HAP-1 (cell line): Measurements from ENCODE around the gene RNF182.

Experiments used
- DNase-seq, 2 experiments: peaks; one replicate each; pipeline ENCODE4 v3.0.0-alpha.2; 2016 to 2020; ENCODE audit warnings: low spot score in 2 of 2
- H3K27me3 ChIP-seq: fragments of 250-450 bp; sonication (Bioruptor Pico); 2 replicates; pipeline ENCODE4 v1.5.1; 2020; ENCODE audit warnings: low read depth, mild to moderate bottlenecking, moderate library complexity
- H3K36me3 ChIP-seq: fragments of 250-450 bp; sonication (Bioruptor Pico); replicated peaks from 2 replicates; pipeline ENCODE4 v1.5.1; 2020; ENCODE audit warnings: mild to moderate bottlenecking
- H3K4me1 ChIP-seq: fragments of 250-450 bp; sonication (Bioruptor Pico); 2 replicates; pipeline ENCODE4 v1.5.1; 2020; ENCODE audit warnings: mild to moderate bottlenecking
- H3K4me3 ChIP-seq: fragments of 250-450 bp; sonication (Bioruptor Pico); 2 replicates; pipeline ENCODE4 v1.5.1; 2020; ENCODE audit warnings: mild to moderate bottlenecking, moderate library complexity
- H3K9me3 ChIP-seq: fragments of 250-450 bp; sonication (Bioruptor Pico); 2 replicates; pipeline ENCODE4 v1.5.1; 2020; ENCODE audit warnings: mild to moderate bottlenecking, moderate library complexity
- in situ Hi-C: fragments of 300-500 bp; cut with MboI; formaldehyde crosslinking; loops from 3 replicates; pipeline ENCODE4 v1.14.3; 2020; ENCODE audit warnings: low sequenced_read_pairs, inconsistent platforms, mixed read lengths

The RNF182 gene

DNA sequence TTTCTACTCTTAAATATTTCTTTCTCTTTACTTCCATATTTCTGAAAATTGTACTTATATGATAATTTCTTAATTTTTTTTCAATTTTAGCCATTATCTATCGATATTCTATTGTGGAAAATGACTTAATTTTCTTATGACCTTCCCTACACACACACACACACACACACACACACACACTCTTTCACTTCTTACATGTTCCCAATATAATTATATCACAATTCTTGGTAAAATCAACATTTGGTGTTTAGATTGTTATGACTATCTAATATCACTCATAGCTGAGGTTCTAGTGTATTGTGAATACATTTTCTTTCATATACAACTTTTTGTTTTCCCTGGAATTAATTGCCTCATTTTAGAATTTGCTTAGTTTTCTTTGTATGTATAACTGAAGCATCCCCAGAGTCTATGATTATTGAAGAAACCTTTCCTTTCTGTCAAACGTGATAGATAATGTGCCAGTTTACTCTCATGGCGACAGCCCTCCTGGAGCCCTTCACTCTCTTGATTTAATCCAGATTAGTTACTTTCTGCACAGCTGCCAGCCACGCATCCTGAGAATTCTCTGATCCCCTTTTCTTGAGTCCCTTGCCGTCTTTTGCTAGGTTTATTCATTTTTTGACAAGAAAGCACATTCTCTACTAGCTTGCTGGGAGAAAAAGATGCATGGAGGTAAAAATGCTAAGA is 63.4 kb downstream of the RNF182 start:
- no peak overlapping the region for H3K4me3 ChIP-seq
- peaks cover 5% of the 10 kb centered on the region; the same call in 1 of the 2 replicates for H3K4me1 ChIP-seq
- no peaks in the 10 kb centered on the region for H3K9me3 ChIP-seq
- in situ Hi-C loops: no loop called here
- DNase-seq: no peak
- H3K36me3 ChIP-seq: no peaks in the 10 kb centered on the region
- no peaks in the 10 kb centered on the region for H3K27me3 ChIP-seq

DNA sequence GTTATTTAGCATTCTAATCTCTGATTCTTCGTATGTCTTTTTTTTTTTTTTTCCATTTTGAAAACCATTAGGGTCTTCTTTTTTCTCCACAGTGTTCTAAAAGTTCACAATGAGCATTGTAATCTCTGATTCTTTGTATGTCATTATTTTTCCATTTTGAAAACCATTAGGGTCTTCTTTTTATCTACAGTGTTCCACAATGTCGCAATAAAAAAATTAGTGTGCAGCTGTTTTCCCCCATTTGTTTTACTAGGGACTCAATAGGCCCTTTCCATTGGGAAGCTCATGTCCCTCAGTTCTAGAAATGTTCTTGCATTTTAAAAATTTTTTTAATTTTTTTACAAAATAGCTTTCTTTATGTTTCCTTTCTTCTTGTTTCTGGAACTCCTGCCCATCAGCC is 64.2 kb downstream of the RNF182 start:
- no peaks in the 10 kb centered on the region for H3K27me3 ChIP-seq
- H3K9me3 ChIP-seq: no peaks in the 10 kb centered on the region
- DNase-seq: no peak
- H3K4me1 ChIP-seq: peaks cover 5% of the 10 kb centered on the region; the same call in 1 of the 2 replicates
- no peak overlapping the region for H3K4me3 ChIP-seq
- in situ Hi-C loops: no loop called here
- H3K36me3 ChIP-seq: no peaks in the 10 kb centered on the region

DNA sequence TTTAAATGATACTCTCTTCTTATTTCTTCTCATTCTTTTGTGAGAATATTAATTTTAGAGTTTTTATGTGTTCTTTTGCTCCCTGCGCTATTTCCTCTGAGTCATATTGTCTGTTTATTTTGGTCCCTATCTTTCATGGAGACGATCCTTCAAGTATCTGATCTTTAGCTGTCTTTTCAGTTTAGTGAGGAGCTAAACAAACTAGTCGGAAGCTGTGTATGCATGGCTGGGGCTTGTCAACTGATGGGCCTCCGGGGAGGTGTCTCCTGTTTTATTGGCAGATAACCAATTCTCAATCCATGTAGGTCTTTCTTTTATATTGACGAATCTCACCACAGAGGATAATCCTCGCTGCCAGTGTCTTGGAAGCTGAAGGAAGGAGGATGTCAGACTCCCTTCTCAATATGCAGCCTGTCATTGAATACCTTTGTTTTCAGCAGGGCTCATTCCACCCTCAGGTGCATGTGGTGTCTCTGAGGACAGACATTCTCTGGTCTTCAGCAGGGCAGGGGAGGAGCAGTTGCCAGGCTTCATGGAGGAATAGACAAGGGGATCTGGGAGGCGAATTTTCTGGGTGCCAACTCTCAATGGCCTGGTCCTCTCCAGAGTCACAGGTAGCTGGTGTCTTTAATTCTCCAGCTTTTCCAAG is 64.9 kb downstream of the RNF182 start:
- in situ Hi-C loops: no loop called here

DNA sequence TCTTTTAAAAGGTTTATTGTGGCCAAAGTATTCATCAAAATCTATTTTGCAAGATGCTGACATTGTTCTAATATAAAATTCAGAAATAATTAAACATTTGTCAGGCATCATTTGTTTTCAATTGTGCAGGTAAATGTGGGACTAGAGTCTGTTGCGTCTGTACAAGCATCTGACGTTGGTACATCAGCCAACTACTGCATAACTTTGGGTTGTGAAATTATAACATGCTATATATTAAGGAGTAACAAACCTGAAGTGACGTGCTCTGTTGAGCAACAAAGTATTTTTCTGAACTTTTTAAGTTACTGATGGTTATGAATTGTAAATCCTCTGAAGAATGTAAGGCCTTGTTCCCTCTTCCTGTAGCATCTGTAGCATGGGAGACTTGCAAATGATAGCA is 66.0 kb downstream of the RNF182 start:
- Histone ChIP-seq H3K36me3 (no peaks in the 10 kb centered on the region), H3K4me1 (no peaks in the 10 kb centered on the region), H3K9me3 (no peaks in the 10 kb centered on the region), H3K27me3 (no peaks in the 10 kb centered on the region), H3K4me3 (no peak overlapping the region)
- in situ Hi-C loops: no loop called here
- DNase-seq: no peak

More for the DNA sequence above, 64.9 kb downstream of the RNF182 start:
- no peaks in the 10 kb centered on the region; the same call in 1 of the 2 replicates for H3K4me1 ChIP-seq
- no peaks in the 10 kb centered on the region for H3K9me3 ChIP-seq
- DNase-seq: no peak
- H3K36me3 ChIP-seq: no peaks in the 10 kb centered on the region
- no peaks in the 10 kb centered on the region for H3K27me3 ChIP-seq
- no peak overlapping the region for H3K4me3 ChIP-seq

DNA sequence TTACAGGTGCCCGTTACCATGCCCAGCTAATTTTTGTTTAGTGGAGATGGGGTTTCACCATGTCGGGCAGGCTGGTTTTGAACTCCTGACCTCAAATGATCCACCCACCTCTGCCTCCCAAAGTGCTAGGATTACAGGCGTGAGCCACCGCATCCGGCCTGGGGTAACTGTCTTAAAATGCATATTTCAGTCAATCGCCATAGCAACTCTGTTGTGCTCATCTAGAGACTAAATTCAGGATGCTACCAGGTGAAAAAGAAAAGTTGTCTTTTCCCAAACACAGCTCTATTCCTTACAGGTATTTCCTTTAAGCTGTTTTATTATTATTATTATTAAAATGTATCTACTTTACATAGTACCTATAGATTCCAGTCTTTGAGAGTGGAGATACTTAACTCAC is 66.6 kb downstream of the RNF182 start:
- in situ Hi-C loops: no loop called here
- no peaks in the 10 kb centered on the region for H3K27me3 ChIP-seq

DNA sequence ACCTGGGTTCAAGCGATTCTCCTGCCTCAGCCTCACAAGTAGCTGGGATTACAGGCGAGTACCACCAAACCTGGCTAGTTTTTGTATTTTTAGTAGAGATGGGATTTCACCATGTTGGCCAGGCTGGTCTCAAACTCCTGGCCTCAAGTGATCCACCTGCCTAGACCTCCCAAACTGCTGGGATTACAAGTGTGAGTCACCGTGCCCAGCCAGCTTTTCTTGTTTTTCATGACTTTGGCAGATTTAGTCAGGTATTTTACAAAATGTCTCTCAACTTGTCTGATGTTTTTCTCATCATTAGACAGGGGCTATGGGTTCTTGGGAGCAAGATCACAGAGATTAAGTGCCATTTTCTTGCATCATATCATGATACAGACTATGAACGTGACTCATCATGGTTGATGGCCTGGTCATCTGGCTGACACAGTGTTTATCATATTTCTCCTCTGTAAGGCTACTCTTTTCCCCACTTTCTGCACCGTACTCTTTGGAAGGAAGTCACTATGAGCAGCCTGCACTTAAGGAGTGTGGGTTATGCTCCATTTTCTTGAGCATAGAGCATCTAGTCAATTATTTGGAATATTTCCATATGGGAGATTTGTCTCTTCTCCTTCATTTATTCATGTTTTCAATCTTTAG is 67.8 kb downstream of the RNF182 start:
- H3K4me1 ChIP-seq: no peaks in the 10 kb centered on the region
- in situ Hi-C loops: no loop called here
- DNase-seq: no peak
- no peak overlapping the region for H3K4me3 ChIP-seq
- no peaks in the 10 kb centered on the region for H3K27me3 ChIP-seq
- no peaks in the 10 kb centered on the region for H3K36me3 ChIP-seq
- no peaks in the 10 kb centered on the region for H3K9me3 ChIP-seq

More for the DNA sequence above, 66.6 kb downstream of the RNF182 start:
- Histone ChIP-seq H3K4me3 (no peak overlapping the region), H3K4me1 (no peaks in the 10 kb centered on the region), H3K9me3 (no peaks in the 10 kb centered on the region), H3K36me3 (no peaks in the 10 kb centered on the region)
- DNase-seq: no peak

DNA sequence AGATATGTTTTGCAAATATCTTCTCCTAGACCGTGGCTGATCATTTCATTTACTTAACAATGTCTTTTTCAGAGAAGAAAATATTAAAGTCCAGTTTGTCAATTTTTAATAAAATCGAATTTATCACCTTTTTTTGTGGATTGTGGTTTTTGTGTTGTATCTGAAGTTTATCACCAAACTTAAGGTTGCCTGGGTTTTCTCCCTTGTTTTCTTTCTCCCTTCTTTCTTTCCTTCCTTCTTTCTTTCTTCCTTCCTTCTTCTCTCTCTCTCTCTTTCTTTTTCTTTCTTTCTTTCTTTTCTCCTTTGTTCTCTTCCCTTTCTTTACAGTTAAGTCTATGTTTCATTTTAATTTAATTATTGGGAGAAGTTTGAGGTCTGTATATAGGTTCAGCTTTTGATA is 68.7 kb downstream of the RNF182 start:
- H3K36me3 ChIP-seq: no peaks in the 10 kb centered on the region
- no peaks in the 10 kb centered on the region for H3K4me1 ChIP-seq
- H3K27me3 ChIP-seq: no peaks in the 10 kb centered on the region
- H3K4me3 ChIP-seq: no peak overlapping the region
- no peak for DNase-seq
- H3K9me3 ChIP-seq: no peaks in the 10 kb centered on the region
- in situ Hi-C loops: no loop called here

DNA sequence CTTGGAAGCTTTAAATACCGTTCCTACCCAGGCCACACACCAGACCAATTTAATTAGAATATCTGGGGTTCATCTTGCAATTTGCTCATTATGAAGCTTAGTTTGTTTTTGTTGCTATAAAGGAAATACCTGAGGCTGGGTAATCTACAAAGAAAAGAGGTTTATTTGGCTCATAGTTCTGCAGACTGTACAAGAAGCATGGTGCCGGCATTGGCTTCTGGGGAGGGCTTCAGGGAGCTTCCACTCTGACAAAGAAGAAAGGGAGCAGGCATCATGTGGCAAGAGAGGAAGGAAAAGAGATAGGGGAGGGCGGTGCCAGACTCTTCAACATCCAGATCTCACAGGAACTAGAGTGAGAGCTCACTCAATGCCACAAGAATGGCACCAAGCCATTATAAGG is 73.6 kb downstream of the RNF182 start:
- H3K4me1 ChIP-seq: no peaks in the 10 kb centered on the region
- H3K27me3 ChIP-seq: no peaks in the 10 kb centered on the region
- no peaks in the 10 kb centered on the region for H3K9me3 ChIP-seq
- no peak overlapping the region for H3K4me3 ChIP-seq
- DNase-seq: no peak
- in situ Hi-C loops: no loop called here
- no peaks in the 10 kb centered on the region for H3K36me3 ChIP-seq

DNA sequence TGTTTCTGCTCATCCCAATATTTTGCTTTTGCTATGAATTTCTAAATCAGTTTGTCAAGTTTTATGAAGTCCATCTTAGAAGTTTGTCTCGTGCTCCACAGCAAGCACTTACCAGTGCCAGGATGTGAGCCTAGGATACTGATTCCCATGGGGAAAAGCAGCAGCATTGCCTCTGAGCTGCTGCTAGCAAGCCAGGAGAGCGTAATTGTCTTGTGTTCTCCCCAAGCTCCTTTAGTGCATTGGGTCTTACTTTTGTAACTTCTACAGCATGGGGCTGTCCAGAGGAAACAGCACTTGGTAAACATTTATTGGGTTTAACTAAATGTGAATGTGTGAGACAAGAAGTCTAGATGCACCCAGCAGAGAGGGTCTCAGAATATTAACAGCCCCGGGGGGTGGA is 76.1 kb downstream of the RNF182 start:
- H3K27me3 ChIP-seq: no peaks in the 10 kb centered on the region
- no peaks in the 10 kb centered on the region for H3K4me1 ChIP-seq
- H3K36me3 ChIP-seq: no peaks in the 10 kb centered on the region
- DNase-seq: no peak
- H3K9me3 ChIP-seq: no peaks in the 10 kb centered on the region
- in situ Hi-C loops: no loop called here
- no peak overlapping the region for H3K4me3 ChIP-seq

DNA sequence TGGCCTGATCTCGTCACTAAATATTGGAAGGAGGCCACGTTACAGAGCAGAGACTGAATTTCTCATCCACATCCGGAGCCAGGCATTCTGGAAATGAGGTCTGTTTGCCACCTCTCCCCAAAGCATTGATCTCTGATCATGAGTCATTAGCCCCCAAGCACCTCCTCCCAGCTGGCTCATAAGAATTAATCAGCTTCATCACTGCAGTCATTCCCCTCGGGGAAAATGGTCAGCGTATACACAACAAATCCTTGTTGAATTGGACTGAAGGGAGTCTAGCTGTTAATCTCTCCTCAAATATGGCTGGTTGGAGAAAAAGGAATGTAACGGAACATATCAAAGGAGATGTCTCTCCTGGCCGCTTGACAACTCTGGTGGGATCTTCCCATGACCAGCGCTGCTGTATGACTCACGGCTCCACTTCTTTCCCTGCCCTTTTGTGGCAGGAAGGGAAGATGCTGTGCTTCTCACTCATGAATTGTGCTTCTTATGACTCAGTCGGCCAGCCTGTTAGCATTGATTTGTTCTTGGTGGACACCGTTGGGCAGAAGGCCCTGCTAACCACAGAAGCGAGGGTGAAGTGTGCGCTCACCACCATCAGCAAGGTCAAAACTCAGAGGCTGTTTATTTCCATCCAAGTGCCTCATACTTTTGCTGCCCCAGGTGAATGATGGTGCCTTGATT is 76.7 kb downstream of the RNF182 start:
- no peak overlapping the region for H3K4me3 ChIP-seq
- H3K27me3 ChIP-seq: no peaks in the 10 kb centered on the region
- no peak for DNase-seq
- no peaks in the 10 kb centered on the region for H3K4me1 ChIP-seq
- no peaks in the 10 kb centered on the region for H3K9me3 ChIP-seq
- in situ Hi-C loops: no loop called here
- no peaks in the 10 kb centered on the region for H3K36me3 ChIP-seq

DNA sequence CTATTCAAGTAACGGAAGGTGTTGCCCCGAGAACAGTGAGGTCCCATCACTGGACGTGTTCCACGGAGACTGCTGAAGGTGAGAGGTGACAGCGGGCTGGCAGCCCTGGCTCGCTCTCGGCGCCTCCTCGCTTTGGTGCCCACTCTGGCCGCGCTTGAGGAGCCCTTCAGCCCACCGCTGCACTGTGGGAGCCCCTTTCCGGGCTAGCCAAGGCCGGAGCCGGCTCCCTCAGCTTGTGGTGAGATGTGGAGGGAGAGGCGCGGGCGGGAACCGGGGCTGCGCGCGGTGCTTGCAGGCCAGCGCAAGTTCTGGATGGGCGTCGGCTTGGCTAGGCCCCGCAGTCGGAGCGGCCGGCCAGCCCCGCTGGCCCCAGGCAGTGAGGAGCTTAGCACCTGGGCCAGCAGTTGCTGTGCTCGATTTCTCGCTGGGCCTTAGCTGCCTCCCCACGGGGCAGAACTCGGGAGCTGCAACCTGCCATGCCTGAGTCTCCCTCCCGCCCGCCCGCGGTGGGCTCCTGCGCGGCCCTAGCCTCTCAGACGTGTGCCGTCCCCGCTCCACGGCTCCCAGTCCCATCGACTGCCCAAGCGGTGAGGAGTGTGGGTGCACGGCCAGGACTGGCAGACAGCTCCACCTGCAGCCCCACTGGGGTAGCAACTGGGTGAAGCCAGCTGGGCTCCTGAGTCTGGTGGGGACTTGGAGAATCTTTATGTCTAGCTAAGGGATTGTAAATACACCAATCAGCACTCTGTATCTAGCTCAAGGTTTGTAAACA is 77.6 kb downstream of the RNF182 start:
- no peaks in the 10 kb centered on the region for H3K9me3 ChIP-seq
- in situ Hi-C loops: no loop called here
- no peak for DNase-seq

DNA sequence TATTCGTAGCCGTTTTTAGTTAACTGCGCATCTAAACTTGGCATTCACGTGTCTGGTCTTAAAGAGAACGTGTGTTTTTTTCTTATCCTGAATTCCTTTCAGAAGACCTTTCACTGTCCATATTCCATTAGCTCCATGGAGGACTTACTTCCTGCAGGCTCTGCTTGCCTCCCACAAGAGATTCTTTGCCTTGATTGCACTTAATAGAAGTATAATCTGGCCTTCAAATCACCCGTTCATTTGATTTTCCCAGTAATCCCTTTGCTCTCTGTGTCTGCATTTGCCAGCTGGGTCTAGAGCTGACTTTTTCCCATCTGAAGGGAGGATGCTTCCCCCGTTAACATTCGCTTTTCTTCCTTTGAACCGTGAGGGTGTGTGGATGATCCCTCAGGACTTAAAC is 79.5 kb downstream of the RNF182 start:
- DNase-seq: no peak
- in situ Hi-C loops: no loop called here
- no peaks in the 10 kb centered on the region for H3K9me3 ChIP-seq
- H3K27me3 ChIP-seq: no peaks in the 10 kb centered on the region
- H3K36me3 ChIP-seq: no peaks in the 10 kb centered on the region
- no peak overlapping the region for H3K4me3 ChIP-seq
- H3K4me1 ChIP-seq: no peaks in the 10 kb centered on the region

More for the DNA sequence above, 77.6 kb downstream of the RNF182 start:
- no peaks in the 10 kb centered on the region for H3K27me3 ChIP-seq
- no peak overlapping the region for H3K4me3 ChIP-seq
- no peaks in the 10 kb centered on the region for H3K36me3 ChIP-seq
- H3K4me1 ChIP-seq: no peaks in the 10 kb centered on the region

DNA sequence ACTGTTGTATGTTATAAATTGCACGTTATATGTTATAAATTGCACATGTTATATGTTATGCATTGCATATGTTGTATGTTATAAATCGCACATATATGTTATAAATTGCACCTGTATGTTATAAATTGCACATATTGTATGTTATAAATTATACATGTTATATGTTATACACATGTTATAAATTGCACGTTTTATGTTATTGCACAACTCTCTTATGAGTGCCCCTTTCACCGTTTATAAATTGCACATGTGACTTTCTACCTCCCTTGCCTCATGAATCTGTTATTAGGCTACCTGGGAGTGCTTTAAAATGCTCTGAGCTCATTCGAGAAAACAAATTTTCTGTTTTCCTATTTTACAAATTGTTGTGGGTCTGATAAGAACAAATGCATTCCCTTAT is 84.1 kb downstream of the RNF182 start:
- in situ Hi-C loops: no loop called here
- H3K4me3 ChIP-seq: no peak overlapping the region
- H3K27me3 ChIP-seq: no peaks in the 10 kb centered on the region
- no peak for DNase-seq
- H3K36me3 ChIP-seq: no peaks in the 10 kb centered on the region
- H3K9me3 ChIP-seq: no peaks in the 10 kb centered on the region
- no peaks in the 10 kb centered on the region for H3K4me1 ChIP-seq
